Cardiac septum (tissue), 1 donor: Measurements from ENCODE around the gene PVRIG. TPM values are rescaled to one million over a fixed set of nuclear protein-coding genes. Genes with fewer than 3 reads are reported as not detected.
"Not testable (repeated sequence)": the region's sequence is repeated elsewhere in the genome, so short reads cannot be mapped to it uniquely, and the experiment has no call there.

Experiments
- DNase-seq: peaks from one replicate; pipeline ENCODE4 v3.0.0-alpha.2; 2020; ENCODE audit warnings: low spot score
- intact Hi-C: fragments of 100-400 bp; cut with DNase I; formaldehyde crosslinking; loops from one replicate; pipeline ENCODE4 v1.14.0; 2022
- total RNA-seq: library from RNA; stranded (reverse); fragmentation: NEBNext Ultra II Directional; extraction: Animal tissue kit (Norgen Biotek cat#: 25700); gene quantifications from one replicate; pipeline ENCODE4 v1.2.1, GENCODE V29; 2021
- donor health status: DM: no; HTN: no; CAD: no.

The PVRIG gene
- total RNA-seq, 1 donor from 2014 or later = not detected

DNA sequence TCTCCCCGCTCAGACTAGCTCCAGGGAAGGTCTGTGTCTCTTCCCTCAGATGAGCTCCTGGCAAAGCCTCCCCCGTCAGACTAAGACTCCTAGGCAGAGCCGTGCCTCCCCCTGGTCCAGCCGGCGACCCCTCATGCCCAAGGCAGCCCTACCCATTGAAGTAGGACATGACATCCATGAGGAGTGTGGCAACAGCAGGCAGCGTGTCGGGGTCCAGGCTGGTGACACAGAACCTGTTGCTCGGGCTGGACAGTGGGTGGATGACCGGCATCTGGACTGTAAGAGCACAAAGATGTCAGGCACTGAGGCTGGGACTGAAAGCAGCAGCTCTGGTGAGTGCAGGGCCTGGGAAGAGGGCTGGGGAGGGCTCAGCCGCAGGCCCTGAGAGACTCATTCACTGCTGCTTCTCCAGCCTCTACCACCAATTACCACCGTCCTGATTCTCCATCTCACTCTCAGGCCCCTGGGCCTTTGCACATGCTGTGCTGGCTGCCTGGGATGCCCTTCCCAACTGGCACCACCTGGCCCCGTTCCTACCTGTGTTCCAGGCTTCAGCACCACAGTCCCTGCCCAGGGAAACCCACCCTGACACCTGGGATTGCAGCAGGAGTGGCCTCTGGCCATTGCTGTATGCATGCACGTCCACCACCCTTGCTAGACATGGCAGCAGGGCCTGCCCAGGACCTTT lies 2.8 kb downstream of the PVRIG start:
- DNase-seq = no peak
- intact Hi-C loops = no loop called here

DNA sequence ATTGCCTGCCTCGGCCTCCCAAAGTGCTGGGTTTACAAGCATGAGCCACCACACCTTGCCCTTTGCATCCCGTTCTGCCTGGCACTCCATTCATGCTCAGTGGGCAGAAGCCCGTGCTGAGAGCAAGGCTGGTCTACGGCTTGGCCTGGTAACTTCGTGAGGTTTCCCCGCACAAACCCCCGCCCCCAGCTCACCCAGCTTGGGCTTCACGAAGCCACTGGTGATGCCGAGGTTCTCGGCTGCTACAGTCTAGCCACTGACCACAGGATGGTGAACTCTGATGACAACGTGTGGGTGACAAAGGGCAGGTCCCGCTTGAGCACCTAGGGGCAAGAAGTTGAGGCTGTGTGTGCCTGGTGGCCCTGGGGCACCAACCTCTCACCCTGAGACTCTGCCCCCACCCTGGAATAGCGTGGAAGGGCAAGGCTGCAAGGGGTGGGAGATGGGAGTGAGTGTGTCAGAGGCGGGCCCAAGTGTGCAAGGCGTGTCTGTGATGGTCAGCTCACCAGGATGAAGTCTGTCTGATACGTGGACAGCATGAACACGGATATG lies 3.7 kb downstream of the PVRIG start:
- intact Hi-C loops = not testable (repeated sequence)

DNA sequence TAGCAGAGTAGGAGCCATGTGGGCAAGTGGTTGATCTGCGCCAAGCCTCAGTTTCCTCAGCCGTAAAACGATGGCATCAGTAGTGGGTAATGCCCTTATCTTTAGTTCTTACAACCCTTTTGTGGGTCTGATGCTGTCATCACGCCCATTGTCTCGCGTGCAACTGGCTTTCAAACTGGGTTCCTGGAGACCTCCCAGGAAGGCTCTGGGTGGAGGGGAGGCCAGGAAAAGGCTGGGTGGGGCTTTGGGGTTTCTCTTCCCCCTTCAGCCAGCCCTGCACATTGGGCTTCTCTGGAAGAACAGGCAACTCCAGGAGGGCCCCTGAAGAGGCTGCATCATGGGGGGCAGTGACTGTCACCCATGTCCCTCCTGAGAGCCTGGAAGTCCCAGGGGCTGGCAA lies 5.1 kb downstream of the PVRIG start:
- DNase-seq, intact Hi-C loops: not testable (repeated sequence)

More for the DNA sequence above, 3.7 kb downstream of the PVRIG start:
- DNase-seq = not testable (repeated sequence)

- intact Hi-C loops, DNase-seq: not testable (repeated sequence)
These were observed 15.0 kb downstream of the PVRIG start for GRCh38 chr7:100234660-100235317.

- intact Hi-C loops, DNase-seq: not testable (repeated sequence)
These were observed 20.2 kb downstream of the PVRIG start for GRCh38 chr7:100239975-100240374.

DNA sequence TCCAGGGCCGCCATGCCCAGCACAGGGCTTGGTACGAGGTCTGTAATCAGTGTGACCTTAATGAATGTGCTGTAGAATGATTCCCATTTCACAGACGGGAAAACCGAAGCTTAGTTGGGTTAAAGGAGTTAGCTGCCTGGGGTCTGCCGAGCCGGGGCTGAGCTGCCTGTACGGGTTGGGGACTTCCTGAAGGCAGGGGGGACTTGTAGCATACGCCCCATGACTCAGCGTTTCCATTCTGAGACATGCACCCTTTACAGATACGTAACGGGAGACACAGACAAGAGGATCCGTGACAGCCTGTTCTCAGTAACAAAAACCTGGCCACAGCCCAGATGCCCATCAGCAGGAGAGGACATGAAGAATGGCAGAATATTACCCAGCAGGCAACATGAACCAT lies 23.6 kb downstream of the PVRIG start:
- DNase-seq, intact Hi-C loops: not testable (repeated sequence)

DNA sequence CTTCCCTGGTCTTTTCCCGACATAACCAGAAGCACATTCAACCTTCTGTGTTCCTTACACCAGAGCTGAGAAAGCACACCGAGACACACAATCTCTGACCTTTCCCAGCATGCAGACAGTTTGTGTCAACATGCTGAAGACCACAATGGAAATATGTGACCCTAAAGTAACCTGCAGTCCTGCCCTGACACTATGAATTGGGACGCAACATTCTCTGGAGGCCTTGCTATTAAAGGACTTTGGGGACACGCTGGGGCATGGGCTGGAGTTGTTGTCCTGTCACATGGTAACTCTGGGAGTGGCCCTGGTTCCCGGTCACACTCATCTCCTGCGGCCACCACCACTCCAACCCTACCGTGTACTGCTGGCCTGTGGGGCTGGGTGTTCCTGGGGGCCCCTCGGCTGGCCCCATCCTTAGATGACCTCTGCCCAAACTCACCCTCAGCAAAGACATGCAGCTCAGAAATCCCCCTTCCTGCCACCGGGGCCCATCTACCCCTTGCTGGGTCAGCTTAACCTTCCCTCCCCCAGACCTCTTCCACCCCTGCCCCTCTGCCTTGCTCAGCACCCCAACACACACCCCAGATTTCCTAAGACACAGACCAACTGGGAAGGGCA lies 25.3 kb downstream of the PVRIG start:
- DNase-seq, intact Hi-C loops: not testable (repeated sequence)

- intact Hi-C loops, DNase-seq: not testable (repeated sequence)
These were observed 26.5 kb downstream of the PVRIG start for GRCh38 chr7:100246121-100246864.

DNA sequence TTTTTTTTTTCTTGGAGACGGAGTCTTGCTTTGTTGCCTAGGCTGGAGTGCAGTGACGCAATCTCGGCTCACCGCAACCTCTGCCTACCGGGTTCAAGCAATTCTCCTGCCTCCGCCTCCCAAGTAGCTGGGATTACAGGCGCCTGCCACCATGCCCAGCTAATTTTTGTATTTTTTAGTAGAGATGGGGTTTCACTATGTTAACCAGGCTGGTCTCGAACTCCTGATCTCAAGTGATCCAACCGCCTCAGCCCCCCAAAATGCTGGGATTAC lies 27.1 kb downstream of the PVRIG start:
- intact Hi-C loops = not testable (repeated sequence)

GRCh38 chr7:100247152-100247757 lies 27.5 kb downstream of the PVRIG start:
- intact Hi-C loops = no loop called here
- no peak for DNase-seq

More for the DNA sequence above, 27.1 kb downstream of the PVRIG start:
- DNase-seq = not testable (repeated sequence)

DNA sequence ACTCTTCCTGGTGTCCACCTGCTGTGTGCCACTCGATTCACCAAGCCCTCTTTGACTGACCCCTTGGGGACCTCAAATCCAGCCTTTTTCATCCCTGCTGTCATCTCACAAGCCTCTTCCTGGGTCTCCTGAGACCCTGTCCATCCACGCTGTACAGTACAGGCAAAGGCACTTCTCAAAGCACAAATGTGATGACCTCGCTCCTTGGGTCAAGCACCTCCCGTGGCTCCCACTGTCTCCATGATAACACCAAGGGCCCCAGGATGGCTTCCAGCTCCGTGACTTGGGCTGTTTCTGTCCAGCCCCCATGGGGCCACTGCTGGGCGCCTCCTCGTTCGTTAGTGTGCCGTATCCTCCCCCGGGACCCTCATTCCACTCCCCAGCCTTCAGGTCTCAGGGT lies 28.7 kb downstream of the PVRIG start:
- no peak for DNase-seq
- intact Hi-C loops = no loop called here

GRCh38 chr7:100257017-100257416 lies 37.3 kb downstream of the PVRIG start:
- intact Hi-C loops = no loop called here

GRCh38 chr7:100259984-100260383 lies 40.2 kb downstream of the PVRIG start:
- intact Hi-C loops, DNase-seq: not testable (repeated sequence)

More at GRCh38 chr7:100257017-100257416, 37.3 kb downstream of the PVRIG start:
- no peak for DNase-seq

GRCh38 chr7:100262896-100263295 lies 43.1 kb downstream of the PVRIG start:
- DNase-seq, intact Hi-C loops: not testable (repeated sequence)

- intact Hi-C loops, DNase-seq: not testable (repeated sequence)
These were observed 44.5 kb downstream of the PVRIG start for GRCh38 chr7:100264223-100264622.

DNA sequence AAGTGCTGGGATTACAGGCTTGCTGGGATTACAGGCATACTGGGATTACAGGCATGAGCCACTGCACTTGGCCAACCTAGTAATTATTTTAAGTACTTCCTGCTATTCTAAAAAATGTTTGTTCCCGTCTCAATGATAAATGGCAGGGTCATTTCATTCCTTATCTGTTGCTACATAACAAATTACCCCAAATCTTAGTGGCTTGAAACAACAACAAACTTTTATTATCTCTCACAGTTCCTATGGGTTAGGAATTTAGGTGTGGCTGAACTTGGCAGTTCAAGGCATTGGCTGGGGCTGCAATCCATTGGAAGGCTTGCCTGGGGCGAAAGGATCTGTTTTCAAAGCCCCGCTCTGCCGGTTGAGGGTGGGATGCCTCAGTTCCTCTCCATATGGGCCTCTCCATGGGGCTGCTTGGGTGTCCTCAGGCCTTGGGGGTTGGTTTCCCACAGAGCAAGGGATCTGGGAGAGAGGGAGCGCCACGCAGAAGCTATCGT lies 45.0 kb downstream of the PVRIG start:
- intact Hi-C loops, DNase-seq: not testable (repeated sequence)

GRCh38 chr7:100265851-100266250 lies 46.1 kb downstream of the PVRIG start:
- DNase-seq, intact Hi-C loops: not testable (repeated sequence)

GRCh38 chr7:100266576-100267354 lies 47.0 kb downstream of the PVRIG start:
- no peak for DNase-seq
- intact Hi-C loops = no loop called here
